HG03520 (cell line): ENCODE data around the gene ZCRB1.
"Not testable (repeated sequence)": the region's sequence is repeated elsewhere in the genome, so short reads cannot be mapped to it uniquely, and the experiment has no call there.

Experiments used
- ATAC-seq: cut with Tn5 transposase; IDR thresholded peaks from one replicate; pipeline ENCODE4 v1.9.1; 2021; ENCODE audit warnings: mild to moderate bottlenecking, moderate library complexity; ENCODE audit not compliant: unreplicated experiment

Gene ZCRB1, protein sequence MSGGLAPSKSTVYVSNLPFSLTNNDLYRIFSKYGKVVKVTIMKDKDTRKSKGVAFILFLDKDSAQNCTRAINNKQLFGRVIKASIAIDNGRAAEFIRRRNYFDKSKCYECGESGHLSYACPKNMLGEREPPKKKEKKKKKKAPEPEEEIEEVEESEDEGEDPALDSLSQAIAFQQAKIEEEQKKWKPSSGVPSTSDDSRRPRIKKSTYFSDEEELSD

GRCh38 chr12:42325653-42326474 is at the start of gene ZCRB1, which contains the start of gene PPHLN1:
TSS of gene ZCRB1 (minus strand) at chr12:42326094. CDS start at chr12:42324102, 1,992 bp downstream.
TSS of gene PPHLN1 (plus strand) at chr12:42326167. CDS start at chr12:42335903, 9,736 bp downstream.
- peak; percentile 91 for ATAC-seq

- ATAC-seq = no peak
These were observed 47.8 kb upstream of the ZCRB1 start for GRCh38 chr12:42373669-42374068.

DNA sequence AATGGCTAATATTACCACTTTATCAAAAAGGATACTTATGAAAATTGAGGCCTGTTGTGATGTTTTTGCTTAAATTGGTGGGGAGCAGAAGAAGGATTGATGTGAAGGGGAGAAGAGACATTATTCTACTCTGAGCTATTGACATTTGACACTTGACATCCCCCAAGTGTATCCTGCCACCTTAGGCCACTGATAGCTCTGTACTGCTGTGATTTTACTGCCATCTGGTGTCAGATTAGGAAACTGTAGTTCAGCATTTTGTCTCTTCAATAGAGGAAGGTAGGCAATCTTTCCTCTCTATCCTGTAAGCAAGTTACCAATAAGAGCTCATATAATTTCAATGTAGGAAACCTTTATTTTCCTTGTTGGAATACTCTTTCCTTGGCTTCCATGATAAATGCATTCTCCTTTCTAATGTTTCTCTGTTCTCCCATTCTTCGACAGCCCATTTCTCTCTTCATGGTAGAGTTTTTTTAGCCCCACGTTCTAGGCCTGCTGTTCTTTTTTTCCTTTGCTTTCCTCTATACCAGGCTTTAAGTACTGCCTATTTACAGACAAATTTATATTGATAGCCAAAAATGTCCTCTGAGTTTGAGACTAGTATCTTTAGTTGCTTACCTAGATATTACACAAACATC is 46.4 kb upstream of the ZCRB1 start:
- peak; percentile 91 for ATAC-seq

DNA sequence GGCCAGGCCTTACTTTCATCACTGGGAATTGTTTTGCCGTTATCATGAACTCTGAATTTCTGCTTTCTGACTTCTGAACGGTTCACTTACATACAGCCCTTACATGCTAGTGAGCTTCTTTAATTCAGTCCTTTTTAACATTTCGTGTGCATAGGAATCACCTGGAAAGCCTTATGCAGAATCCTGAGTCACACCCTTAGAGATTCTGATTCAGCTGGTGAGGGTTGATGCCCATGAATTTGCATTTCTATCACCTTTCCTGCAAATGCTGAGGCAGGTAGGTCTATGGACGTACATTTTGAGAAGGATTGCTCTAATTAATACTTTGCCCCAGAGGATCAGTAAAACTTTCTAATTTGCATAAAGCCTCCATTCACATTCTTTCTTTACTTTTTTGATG is 44.1 kb upstream of the ZCRB1 start:
- ATAC-seq = no peak

GRCh38 chr12:42365486-42365885 is 39.6 kb upstream of the ZCRB1 start:
- no peak for ATAC-seq

GRCh38 chr12:42364692-42365091 is 38.8 kb upstream of the ZCRB1 start:
- no peak for ATAC-seq

GRCh38 chr12:42362647-42363260 is 36.9 kb upstream of the ZCRB1 start:
- no peak for ATAC-seq

DNA sequence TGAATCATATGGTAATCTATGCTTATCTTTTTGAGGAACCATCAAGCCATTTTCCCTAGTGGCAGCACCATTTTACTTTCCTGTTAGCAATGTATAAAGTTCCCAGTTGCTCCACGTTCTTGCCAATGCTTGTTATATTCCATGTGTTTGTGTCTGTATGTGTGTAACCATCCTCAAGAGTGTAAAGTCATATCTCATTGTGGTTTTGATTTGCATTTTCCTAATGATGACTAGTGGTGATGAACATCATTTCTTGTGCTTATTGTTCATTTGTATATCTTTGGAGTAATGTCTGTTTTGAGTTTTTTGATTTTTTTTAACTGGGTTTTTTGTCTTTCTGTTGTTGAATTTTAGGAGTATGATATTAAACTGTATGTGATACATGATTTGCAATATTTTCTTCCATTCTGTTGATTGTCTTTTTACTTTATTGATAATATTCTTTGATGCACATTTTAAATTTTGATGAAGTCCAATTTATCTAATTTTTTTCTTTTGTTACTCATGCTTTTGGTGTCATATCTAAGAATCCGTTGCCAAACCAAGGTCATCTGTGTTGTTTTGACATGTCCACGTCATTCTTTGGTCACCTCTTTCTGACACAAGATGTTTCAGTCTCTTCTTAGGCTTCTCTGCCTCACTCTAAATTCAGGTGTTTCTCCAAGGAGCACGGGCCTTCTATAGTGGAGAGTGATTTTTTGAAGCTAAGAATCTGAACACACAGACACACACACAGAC is 36.2 kb upstream of the ZCRB1 start:
- ATAC-seq = no peak

DNA sequence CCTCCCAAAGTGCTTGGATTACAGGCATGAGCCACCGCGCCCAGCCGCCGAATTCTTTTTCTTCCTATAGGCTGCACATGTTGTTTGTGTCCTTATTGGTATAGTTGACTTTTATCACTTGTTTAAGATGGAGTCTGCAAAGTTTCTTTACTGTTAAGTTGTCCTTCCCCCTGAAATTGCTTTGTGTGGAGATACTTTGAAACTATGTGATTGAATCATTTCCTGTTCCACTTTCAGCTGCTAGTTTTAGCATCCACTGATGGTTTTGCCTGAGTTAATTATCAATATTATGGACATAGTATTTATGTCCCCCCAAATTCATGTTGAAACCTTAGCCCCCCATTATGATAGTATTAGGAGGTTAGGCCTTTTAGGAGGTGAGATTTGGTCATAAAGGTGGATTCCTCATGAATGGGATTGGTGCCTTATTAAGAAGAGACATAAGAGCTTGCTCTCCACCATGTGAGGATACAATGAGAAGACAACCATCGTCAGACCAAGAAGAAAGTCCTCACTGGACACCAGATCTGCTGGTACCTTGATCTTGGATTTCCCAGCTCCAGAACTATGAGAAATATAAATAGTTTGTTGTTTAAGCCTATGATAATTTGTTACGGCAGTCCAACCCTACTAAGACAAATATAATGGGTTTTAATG is 35.0 kb upstream of the ZCRB1 start:
- peak; percentile 76 for ATAC-seq

GRCh38 chr12:42356344-42356743 is 30.4 kb upstream of the ZCRB1 start:
- ATAC-seq = no peak

DNA sequence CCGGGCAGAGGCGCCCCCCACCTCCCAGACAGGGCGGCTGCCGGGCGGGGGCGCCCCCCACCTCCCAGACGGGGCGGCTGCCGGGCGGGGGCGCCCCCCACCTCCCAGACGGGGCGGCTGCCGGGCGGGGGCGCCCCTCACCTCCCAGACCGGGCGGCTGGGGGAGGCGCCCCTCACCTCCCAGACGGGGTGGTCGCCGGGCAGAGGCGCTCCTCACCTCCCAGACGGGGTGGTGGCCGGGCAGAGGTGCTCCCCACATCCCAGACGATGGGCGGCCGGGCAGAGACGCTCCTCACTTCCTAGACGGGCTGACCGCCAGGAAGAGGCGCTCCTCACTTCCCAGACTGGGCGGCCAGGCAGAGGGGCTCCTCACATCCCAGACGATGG is 24.1 kb upstream of the ZCRB1 start:
- ATAC-seq = not testable (repeated sequence)

GRCh38 chr12:42349119-42350020 is 23.5 kb upstream of the ZCRB1 start:
- not testable (repeated sequence) for ATAC-seq

GRCh38 chr12:42346403-42347002 is 20.6 kb upstream of the ZCRB1 start:
- ATAC-seq = no peak

- no peak for ATAC-seq
These were observed 17.8 kb upstream of the ZCRB1 start for GRCh38 chr12:42343721-42344120.

DNA sequence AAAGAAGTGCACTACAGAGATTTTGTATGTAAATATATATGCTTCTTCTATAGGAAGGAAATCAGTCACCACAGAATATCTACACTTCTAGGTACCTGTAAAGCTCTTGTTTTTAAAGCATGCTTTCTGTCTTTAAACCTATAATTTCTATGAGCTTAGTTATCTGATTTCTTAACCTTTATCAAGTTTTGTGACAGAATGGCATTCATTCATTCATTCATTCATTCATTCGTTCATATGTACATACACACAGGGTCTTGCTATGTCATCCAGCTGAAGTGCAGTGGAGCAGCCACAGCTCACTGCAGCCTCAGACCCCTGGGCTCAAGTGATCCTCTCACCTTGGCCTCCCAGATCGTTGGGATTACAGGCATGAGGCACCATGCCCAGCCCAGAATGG is 16.1 kb upstream of the ZCRB1 start:
- no peak for ATAC-seq

GRCh38 chr12:42338280-42338679 is 12.4 kb upstream of the ZCRB1 start:
- no peak for ATAC-seq

DNA sequence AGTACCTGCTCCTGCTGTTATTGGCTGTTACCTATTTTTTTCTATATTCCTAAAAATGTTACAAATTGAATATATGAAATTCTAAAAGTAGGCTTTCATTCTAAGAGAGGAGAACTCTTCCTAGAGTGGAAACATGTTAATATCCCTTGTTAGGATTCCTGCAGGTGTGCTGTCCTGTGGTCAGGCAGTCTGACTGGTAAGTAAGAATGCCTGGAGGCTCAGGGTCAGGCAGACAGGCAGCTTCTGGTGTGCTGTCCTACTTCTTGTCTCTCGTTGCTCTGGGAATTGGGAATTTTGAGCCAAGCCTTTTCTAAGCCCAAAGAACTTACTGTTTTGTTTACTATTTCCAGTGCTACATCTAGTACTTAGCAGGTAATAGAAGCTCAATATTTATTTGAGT is 10.4 kb upstream of the ZCRB1 start:
- ATAC-seq = no peak
